SK-N-SH (cell line): ENCODE measurements around the gene CHMP6. TPM values are rescaled to one million over a fixed set of nuclear protein-coding genes. Genes with fewer than 3 reads are reported as not detected.

Experiments used
- CTCF ChIA-PET: fragments of 300-600, 350-600 bp; formaldehyde crosslinking; extraction: SDS; loops from one replicate; lab custom pipeline; 2021; lab: Yijun Ruan, JAX
- POLR2A ChIA-PET: fragments of 350-600 bp; sonication (Branson Sonifier 250); formaldehyde crosslinking; extraction: SDS; loops from one replicate; lab custom pipeline; 2020; ENCODE audit warnings: antibody characterized with exemption, inconsistent platforms; lab: Yijun Ruan, JAX
- DNase-seq: peaks from one replicate; pipeline ENCODE4 v3.0.0; 2012
- H2AFZ ChIP-seq: fragments of 200-600 bp; sonication (generic); 2 replicates; pipeline ENCODE4 v1.8.1; 2016; ENCODE audit warnings: antibody characterized with exemption, mild to moderate bottlenecking, low read depth
- H3F3A ChIP-seq: fragments of 200-600 bp; sonication (generic); replicated peaks from 2 replicates; pipeline ENCODE3; 2016; ENCODE audit warnings: antibody characterized with exemption, mild to moderate bottlenecking; ENCODE audit not compliant: insufficient read depth
- H3K27ac ChIP-seq, 2 experiments: fragments of 200-500 bp in 1 of 2; fragments of 200-600 bp in 1 of 2; sonication (Bioruptor generic) in 1 of 2; sonication (generic), shearing (Covaris generic) in 1 of 2; 2 replicates each; pipeline versions ENCODE4 v1.5.1 to v1.6.1; 2014 to 2016; ENCODE audit warnings: low read depth in 2 of 2, inconsistent platforms in 1 of 2, low read length in 1 of 2, mild to moderate bottlenecking in 1 of 2, mixed read lengths in 1 of 2
- H3K27me3 ChIP-seq: fragments of 200-600 bp; sonication (generic), shearing (Covaris generic); 2 replicates; pipeline ENCODE4 v1.6.1; 2016; ENCODE audit warnings: mixed run types; ENCODE audit not compliant: insufficient read depth
- H3K36me3 ChIP-seq, 2 experiments: fragments of 200-500 bp in 1 of 2; fragments of 200-600 bp in 1 of 2; sonication (Bioruptor generic) in 1 of 2; sonication (generic) in 1 of 2; replicated peaks in 1 of 2; 2 replicates each; pipeline versions ENCODE3 to v1.5.1; 2014 to 2016; ENCODE audit warnings: low read length in 1 of 2, mild to moderate bottlenecking in 1 of 2; ENCODE audit not compliant: insufficient read depth in 2 of 2, control insufficient read depth in 1 of 2
- H3K4me1 ChIP-seq, 2 experiments: fragments of 200-500 bp in 1 of 2; fragments of 200-600 bp in 1 of 2; sonication (Bioruptor generic) in 1 of 2; sonication (generic), shearing (Covaris generic) in 1 of 2; 2 replicates each; pipeline versions ENCODE4 v1.5.1 to v1.6.1; 2014 to 2016; ENCODE audit warnings: low read depth in 1 of 2, low read length in 1 of 2, mixed run types in 1 of 2; ENCODE audit not compliant: insufficient read depth in 2 of 2, control insufficient read depth in 1 of 2
- H3K4me2 ChIP-seq: fragments of 200-600 bp; sonication (generic), shearing (Covaris generic); 2 replicates; pipeline ENCODE4 v1.6.1; 2017; ENCODE audit warnings: mixed run types
- H3K4me3 ChIP-seq, 2 experiments: fragments of 200-500 bp in 1 of 2; fragments of 200-600 bp in 1 of 2; sonication (Bioruptor generic) in 1 of 2; sonication (generic), shearing (Covaris generic) in 1 of 2; 2 replicates each; pipeline versions ENCODE4 v1.5.1 to v1.8.1; 2014 to 2016; ENCODE audit warnings: low read depth in 2 of 2, inconsistent platforms in 1 of 2, low read length in 1 of 2, mild to moderate bottlenecking in 1 of 2, mixed read lengths in 1 of 2, moderate library complexity in 1 of 2
- H3K79me2 ChIP-seq: fragments of 200-600 bp; sonication (generic); 2 replicates; pipeline ENCODE4 v1.8.1; 2017; ENCODE audit warnings: mild to moderate bottlenecking; ENCODE audit not compliant: insufficient read depth
- H3K9ac ChIP-seq: fragments of 200-600 bp; sonication (generic); 2 replicates; pipeline ENCODE4 v1.6.1; 2017; ENCODE audit warnings: mixed run types
- H3K9me2 ChIP-seq: fragments of 200-600 bp; sonication (generic); 2 replicates; pipeline ENCODE4 v1.6.1; 2017; ENCODE audit warnings: mixed run types
- H3K9me3 ChIP-seq: fragments of 200-600 bp; sonication (generic); 2 replicates; pipeline ENCODE4 v1.6.1; 2017; ENCODE audit warnings: mixed run types, mild to moderate bottlenecking, moderate library complexity
- H4K20me1 ChIP-seq: fragments of 200-600 bp; sonication (generic); 2 replicates; pipeline ENCODE4 v1.6.1; 2017; ENCODE audit warnings: mild to moderate bottlenecking, mixed run types; ENCODE audit not compliant: insufficient read depth
- CHD2 ChIP-seq: fragments of 150-350 bp; IDR thresholded peaks from 2 replicates; pipeline ENCODE4 v1.6.1; 2018; ENCODE audit warnings: low read length; ENCODE audit not compliant: partially characterized antibody
- EP300 ChIP-seq, 2 experiments: IDR thresholded peaks; 2 replicates each; pipeline versions ENCODE4 v1.4.0 to v1.6.1; 2012; ENCODE audit warnings: borderline replicate concordance in 1 of 2, low read depth in 1 of 2, low read length in 1 of 2
- GABPA ChIP-seq: IDR thresholded peaks from 2 replicates; pipeline ENCODE4 v1.4.0; 2012; ENCODE audit warnings: low read depth, mild to moderate bottlenecking
- GATA2 ChIP-seq: sonication (generic); formaldehyde crosslinking; IDR thresholded peaks from 2 replicates; pipeline ENCODE4 v1.5.0; 2020; ENCODE audit warnings: mild to moderate bottlenecking, missing genetic modification reagents
- NRF1 ChIP-seq: IDR thresholded peaks from 2 replicates; pipeline ENCODE4 v1.6.1; 2012; ENCODE audit warnings: low read depth, mild to moderate bottlenecking, low read length
- POLR2AphosphoS5 ChIP-seq: IDR thresholded peaks from 2 replicates; pipeline ENCODE4 v1.6.1; 2012; ENCODE audit warnings: low read depth, low read length
- RAD21 ChIP-seq: IDR thresholded peaks from 2 replicates; pipeline ENCODE4 v1.6.1; 2012; ENCODE audit warnings: mild to moderate bottlenecking, low read length
- RFX5 ChIP-seq: IDR thresholded peaks from 2 replicates; pipeline ENCODE4 v1.6.1; 2012; ENCODE audit warnings: mild to moderate bottlenecking, improper control_type of control experiment, low read length
- SIN3A ChIP-seq: IDR thresholded peaks from 2 replicates; pipeline ENCODE4 v1.6.1; 2012; ENCODE audit warnings: low read depth, mild to moderate bottlenecking, low read length, moderate library complexity, borderline replicate concordance
- SMC3 ChIP-seq: IDR thresholded peaks from 2 replicates; pipeline ENCODE4 v1.6.1; 2012; ENCODE audit warnings: low read depth, low read length, improper control_type of control experiment
- WGBS: methylation state at CpG from one replicate; pipeline ENCODE4 v1.1.6; 2017; ENCODE audit warnings: low lambda C conversion rate; 5-methylcytosine and 5-hydroxymethylcytosine counted together
- polyA plus RNA-seq, 3 experiments: library from polyadenylated mRNA; depleted of rRNA; stranded (reverse); fragments of >200 nt; gene quantifications; 2 replicates each; pipeline ENCODE4 v1.2.3, GENCODE V29; 2012
- TF ChIP-seq, protein P1 (sequence below): IDR thresholded peaks from 2 replicates; pipeline ENCODE4 v1.4.0; 2012; ENCODE audit warnings: low read depth
- TF ChIP-seq, protein P2 (sequence below): IDR thresholded peaks from 2 replicates; pipeline ENCODE4 v1.6.1; 2012; ENCODE audit warnings: mild to moderate bottlenecking, low read depth, low read length, moderate library complexity
- TF ChIP-seq, protein P3 (sequence below): fragments of 150-350 bp; IDR thresholded peaks from 2 replicates; pipeline ENCODE4 v1.6.1; 2017; ENCODE audit warnings: antibody characterized with exemption, low read length, low read depth, borderline replicate concordance
- TF ChIP-seq, protein P4 (sequence below): fragments of 200-600 bp; sonication (generic); IDR thresholded peaks from 2 replicates; pipeline ENCODE4 v1.6.1; 2017; ENCODE audit warnings: antibody characterized with exemption, mild to moderate bottlenecking, moderate library complexity

Gene CHMP6
- polyA plus RNA-seq, 1 of the 3 experiments (the other 2 are of a cell fraction) = 44.1 TPM

DNA sequence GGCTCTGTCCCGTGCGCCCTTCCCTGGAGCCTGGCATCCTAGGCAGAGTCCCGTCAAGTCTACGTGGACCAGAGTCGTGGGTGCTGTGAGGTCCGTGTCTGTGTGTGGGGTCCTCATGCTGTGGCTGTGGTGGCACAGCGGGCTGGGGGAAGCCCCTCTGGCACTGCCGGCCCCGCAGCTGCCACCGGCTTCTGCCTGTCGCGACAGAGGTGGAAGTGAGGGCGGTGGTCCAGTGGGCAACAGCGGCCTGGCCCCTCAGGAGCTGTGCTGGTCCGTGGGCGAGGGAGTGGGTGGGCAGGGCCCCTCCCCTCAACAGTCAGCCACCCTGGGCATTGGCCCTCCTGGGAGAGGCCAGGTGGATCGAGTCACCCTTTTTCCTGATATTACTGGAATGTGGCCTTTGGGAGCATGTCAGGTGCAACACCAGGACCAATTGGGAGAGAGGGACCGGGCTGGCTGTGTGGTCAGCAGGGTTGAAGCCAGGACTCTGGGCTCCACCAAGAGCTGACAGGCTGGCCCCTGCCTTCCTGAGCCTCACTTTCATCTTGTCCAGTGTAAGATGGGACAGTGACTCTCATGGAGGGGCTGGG, 55.2 kb downstream of the CHMP6 start:
- no peaks in the 10 kb centered on the region for H3K9me2 ChIP-seq
- WGBS = 96% methylated on average over 12 of the region's 18 CpGs
- H3K4me2 ChIP-seq = no peak overlapping the region
- H3K79me2 ChIP-seq = peaks cover 27% of the 10 kb centered on the region; the same call in 1 of the 2 replicates
- no peak overlapping the region for H3K4me3 ChIP-seq
- ChIA-PET CTCF (interaction anchor here (0.7 to 12.5 kb wide), 5 partner anchors 20 to 93 kb away, joined by 4 to 96 read pairs (median 11); no protein-coding TSS in a partner anchor), POLR2A (no interaction called here)
- no peak overlapping the region for H2AFZ ChIP-seq
- no peaks in the 10 kb centered on the region for H3K27me3 ChIP-seq
- no peaks in the 10 kb centered on the region for H3K36me3 ChIP-seq
- H3K9ac ChIP-seq = no peak overlapping the region
- H3F3A ChIP-seq = no peaks in the 10 kb centered on the region
- H3K4me1 ChIP-seq = peaks cover 12 to 59% of the 10 kb centered on the region in 2 experiments; a peak in 3 of 4 replicates
- H4K20me1 ChIP-seq = peaks cover 57% of the 10 kb centered on the region
- TF ChIP-seq EP300 (IDR thresholded peaks at IDR 0.05; ENCODE audit: borderline replicate concordance in 1 of 2, low read depth in 1 of 2, low read length in 1 of 2) (no peak), NRF1 (no peak), CHD2 (no peak), GATA2 (CRISPR knock-in tag) (no peak), GABPA (no peak), SMC3 (no peak), RAD21 (no peak), POLR2AphosphoS5 (no peak), RFX5 (no peak), SIN3A (no peak)
- TF ChIP-seq, protein P1, sequence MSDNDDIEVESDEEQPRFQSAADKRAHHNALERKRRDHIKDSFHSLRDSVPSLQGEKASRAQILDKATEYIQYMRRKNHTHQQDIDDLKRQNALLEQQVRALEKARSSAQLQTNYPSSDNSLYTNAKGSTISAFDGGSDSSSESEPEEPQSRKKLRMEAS = no peak
- TF ChIP-seq, protein P2, sequence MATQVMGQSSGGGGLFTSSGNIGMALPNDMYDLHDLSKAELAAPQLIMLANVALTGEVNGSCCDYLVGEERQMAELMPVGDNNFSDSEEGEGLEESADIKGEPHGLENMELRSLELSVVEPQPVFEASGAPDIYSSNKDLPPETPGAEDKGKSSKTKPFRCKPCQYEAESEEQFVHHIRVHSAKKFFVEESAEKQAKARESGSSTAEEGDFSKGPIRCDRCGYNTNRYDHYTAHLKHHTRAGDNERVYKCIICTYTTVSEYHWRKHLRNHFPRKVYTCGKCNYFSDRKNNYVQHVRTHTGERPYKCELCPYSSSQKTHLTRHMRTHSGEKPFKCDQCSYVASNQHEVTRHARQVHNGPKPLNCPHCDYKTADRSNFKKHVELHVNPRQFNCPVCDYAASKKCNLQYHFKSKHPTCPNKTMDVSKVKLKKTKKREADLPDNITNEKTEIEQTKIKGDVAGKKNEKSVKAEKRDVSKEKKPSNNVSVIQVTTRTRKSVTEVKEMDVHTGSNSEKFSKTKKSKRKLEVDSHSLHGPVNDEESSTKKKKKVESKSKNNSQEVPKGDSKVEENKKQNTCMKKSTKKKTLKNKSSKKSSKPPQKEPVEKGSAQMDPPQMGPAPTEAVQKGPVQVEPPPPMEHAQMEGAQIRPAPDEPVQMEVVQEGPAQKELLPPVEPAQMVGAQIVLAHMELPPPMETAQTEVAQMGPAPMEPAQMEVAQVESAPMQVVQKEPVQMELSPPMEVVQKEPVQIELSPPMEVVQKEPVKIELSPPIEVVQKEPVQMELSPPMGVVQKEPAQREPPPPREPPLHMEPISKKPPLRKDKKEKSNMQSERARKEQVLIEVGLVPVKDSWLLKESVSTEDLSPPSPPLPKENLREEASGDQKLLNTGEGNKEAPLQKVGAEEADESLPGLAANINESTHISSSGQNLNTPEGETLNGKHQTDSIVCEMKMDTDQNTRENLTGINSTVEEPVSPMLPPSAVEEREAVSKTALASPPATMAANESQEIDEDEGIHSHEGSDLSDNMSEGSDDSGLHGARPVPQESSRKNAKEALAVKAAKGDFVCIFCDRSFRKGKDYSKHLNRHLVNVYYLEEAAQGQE = no peak
- TF ChIP-seq, protein P3, sequence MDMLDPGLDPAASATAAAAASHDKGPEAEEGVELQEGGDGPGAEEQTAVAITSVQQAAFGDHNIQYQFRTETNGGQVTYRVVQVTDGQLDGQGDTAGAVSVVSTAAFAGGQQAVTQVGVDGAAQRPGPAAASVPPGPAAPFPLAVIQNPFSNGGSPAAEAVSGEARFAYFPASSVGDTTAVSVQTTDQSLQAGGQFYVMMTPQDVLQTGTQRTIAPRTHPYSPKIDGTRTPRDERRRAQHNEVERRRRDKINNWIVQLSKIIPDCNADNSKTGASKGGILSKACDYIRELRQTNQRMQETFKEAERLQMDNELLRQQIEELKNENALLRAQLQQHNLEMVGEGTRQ = no peak
- TF ChIP-seq, protein P4, sequence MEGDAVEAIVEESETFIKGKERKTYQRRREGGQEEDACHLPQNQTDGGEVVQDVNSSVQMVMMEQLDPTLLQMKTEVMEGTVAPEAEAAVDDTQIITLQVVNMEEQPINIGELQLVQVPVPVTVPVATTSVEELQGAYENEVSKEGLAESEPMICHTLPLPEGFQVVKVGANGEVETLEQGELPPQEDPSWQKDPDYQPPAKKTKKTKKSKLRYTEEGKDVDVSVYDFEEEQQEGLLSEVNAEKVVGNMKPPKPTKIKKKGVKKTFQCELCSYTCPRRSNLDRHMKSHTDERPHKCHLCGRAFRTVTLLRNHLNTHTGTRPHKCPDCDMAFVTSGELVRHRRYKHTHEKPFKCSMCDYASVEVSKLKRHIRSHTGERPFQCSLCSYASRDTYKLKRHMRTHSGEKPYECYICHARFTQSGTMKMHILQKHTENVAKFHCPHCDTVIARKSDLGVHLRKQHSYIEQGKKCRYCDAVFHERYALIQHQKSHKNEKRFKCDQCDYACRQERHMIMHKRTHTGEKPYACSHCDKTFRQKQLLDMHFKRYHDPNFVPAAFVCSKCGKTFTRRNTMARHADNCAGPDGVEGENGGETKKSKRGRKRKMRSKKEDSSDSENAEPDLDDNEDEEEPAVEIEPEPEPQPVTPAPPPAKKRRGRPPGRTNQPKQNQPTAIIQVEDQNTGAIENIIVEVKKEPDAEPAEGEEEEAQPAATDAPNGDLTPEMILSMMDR = no peak
- DNase-seq = no peak
- H3K27ac ChIP-seq = no peak overlapping the region
- H3K9me3 ChIP-seq = no peaks in the 10 kb centered on the region
